ENCODE data around the gene HIF1A.

GRCh38 chr14:61672796-61673195 lies 22.5 kb upstream of the HIF1A start:
- no peak for TF ChIP-seq SUZ12 (IDR thresholded peaks at IDR 0.05; ENCODE audit: extremely low read depth, insufficient read depth, insufficient read length)
- TF ChIP-seq YY1 (IDR thresholded peaks at IDR 0.05; ENCODE audit: insufficient read depth, insufficient read length), result no peak
- TF ChIP-seq ZNF274 (IDR thresholded peaks at IDR 0.05; ENCODE audit: low read depth, low read length), result no peak

Data from NT2/D1 (cell line).